ENCODE data around the gene CASP12.
"Not testable (repeated sequence)": the region's sequence is repeated elsewhere in the genome, so short reads cannot be mapped to it uniquely, and the experiment has no call there.

- TF ChIP-seq CTCF, POLR2A (IDR thresholded peaks at IDR 0.05): not testable (repeated sequence)
Measured at GRCh38 chr11:104934073-104934472, 35.8 kb upstream of the CASP12 start.

All from adrenal gland (tissue), 5 donors.